AG09319 (cell line): ENCODE measurements around the gene TMEM140.

Experiments used
- DNase-seq: peaks from one replicate; pipeline ENCODE4 v3.0.0-alpha.2; 2010; ENCODE audit warnings: low read depth; ENCODE audit errors: extremely low read depth
- CTCF ChIP-seq: IDR thresholded peaks from 2 replicates; pipeline ENCODE4 v1.5.1; 2011; ENCODE audit warnings: low read depth, mild to moderate bottlenecking, inconsistent platforms, low read length, moderate library complexity

TMEM140 gene

DNA sequence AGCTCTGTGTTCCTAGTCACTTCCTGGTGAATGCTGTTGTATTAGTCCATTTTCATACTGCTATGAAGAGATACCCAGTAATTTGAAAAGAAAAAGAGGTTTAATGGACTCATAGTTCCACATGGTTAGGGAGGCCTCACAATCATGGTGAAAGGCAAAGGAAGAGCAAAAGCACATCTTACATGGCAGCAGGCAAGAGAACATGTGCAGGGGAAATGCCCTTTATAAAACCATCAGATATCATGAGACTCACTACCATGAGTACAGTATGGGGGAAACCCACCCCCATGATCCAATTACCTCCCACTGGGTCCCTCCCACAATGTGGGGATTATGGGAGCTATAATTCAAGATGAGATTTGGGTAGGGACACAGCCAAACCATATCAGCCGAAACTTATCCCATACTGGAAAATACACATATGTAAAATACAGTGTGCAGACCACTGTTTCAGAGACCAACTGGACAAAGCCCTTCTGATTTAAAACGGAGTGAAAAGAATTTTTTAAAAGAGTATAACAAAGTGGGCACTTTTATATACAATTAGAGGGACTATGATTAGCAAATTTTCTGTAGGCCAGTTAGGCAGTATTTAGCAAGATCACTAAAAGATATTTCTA, 14.6 kb downstream of the TMEM140 start:
- DNase-seq, result no peak
- no peak for TF ChIP-seq CTCF

- TF ChIP-seq CTCF, result no peak
- no peak for DNase-seq
Measured at GRCh38 chr7:135164357-135165061, 16.6 kb downstream of the TMEM140 start.

- TF ChIP-seq CTCF, result no peak
- no peak for DNase-seq
Measured at GRCh38 chr7:135165862-135166261, 18.0 kb downstream of the TMEM140 start.

- DNase-seq, result no peak
- TF ChIP-seq CTCF, result no peak
Measured at GRCh38 chr7:135166338-135166990, 18.6 kb downstream of the TMEM140 start.

- no peak for DNase-seq
- no peak for TF ChIP-seq CTCF
Measured at GRCh38 chr7:135167365-135167917, 19.6 kb downstream of the TMEM140 start.

DNA sequence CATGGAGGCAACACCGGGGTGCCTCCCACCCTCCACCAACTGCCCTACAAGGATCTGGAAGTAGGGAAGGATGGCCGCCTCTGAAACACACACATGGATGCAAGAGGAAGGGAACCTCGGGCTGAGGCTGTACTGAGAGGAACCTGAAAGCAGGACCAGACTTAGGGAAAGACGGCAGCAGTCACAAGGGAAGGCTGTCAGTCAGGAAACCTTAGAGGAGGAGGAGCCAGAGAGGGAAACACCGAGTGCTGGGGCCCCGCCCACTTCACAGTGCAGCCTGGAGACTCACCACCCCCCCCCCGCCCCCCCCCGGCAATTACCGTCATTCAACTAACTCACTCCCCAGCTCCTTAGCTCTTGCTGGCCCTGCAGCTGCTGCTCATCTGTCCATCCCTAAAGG, 20.1 kb downstream of the TMEM140 start:
- no peak for TF ChIP-seq CTCF
- DNase-seq, result no peak
